Thyroid gland (tissue), 4 donors: ENCODE results near the gene USP17L29.
"Not testable (repeated sequence)": the region's sequence is repeated elsewhere in the genome, so short reads cannot be mapped to it uniquely, and the experiment has no call there.

Experiments used
- POLR2A ChIP-seq, 2 donors: fragments of 450-650 bp; IDR thresholded peaks; one replicate each; pipeline ENCODE4 v1.6.1; 2017; ENCODE audit warnings: antibody characterized with exemption in 2 of 2, mild to moderate bottlenecking in 2 of 2, moderate library complexity in 1 of 2
- TF ChIP-seq, protein P1 (sequence below), 6 experiments: fragments of 200-600 bp in 3 of 6; fragments of 450-650 bp in 3 of 6; sonication (generic) in 3 of 6; IDR thresholded peaks; one replicate each; pipeline ENCODE4 v1.5.1; 2016 to 2019; ENCODE audit warnings: antibody characterized with exemption in 6 of 6, mild to moderate bottlenecking in 2 of 6, inconsistent platforms in 1 of 6, moderate library complexity in 1 of 6

DNA sequence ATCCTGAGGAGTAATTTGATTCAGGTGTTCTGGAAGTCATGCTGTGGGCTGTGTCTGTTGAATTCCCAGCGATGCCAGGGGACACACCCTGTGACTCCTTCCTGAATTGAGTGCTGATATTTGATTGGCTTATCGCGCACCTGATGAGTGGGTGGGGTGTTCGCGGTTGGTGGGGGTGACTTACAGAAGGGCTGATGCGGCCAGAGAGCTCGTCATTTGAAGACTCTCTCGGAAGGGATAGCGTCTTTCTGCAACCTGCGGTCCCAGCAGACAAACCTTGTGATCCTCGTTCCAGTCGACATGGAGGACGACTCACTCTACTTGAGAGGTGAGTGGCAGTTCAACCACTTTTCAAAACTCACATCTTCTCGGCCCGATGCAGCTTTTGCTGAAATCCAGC lies 9.4 kb downstream of the USP17L29 start, which contains the start of gene USP17L30:
- TF ChIP-seq, protein P1, sequence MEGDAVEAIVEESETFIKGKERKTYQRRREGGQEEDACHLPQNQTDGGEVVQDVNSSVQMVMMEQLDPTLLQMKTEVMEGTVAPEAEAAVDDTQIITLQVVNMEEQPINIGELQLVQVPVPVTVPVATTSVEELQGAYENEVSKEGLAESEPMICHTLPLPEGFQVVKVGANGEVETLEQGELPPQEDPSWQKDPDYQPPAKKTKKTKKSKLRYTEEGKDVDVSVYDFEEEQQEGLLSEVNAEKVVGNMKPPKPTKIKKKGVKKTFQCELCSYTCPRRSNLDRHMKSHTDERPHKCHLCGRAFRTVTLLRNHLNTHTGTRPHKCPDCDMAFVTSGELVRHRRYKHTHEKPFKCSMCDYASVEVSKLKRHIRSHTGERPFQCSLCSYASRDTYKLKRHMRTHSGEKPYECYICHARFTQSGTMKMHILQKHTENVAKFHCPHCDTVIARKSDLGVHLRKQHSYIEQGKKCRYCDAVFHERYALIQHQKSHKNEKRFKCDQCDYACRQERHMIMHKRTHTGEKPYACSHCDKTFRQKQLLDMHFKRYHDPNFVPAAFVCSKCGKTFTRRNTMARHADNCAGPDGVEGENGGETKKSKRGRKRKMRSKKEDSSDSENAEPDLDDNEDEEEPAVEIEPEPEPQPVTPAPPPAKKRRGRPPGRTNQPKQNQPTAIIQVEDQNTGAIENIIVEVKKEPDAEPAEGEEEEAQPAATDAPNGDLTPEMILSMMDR (IDR thresholded peaks at IDR 0.05): not testable (repeated sequence)
- not testable (repeated sequence) for TF ChIP-seq POLR2A (IDR thresholded peaks at IDR 0.05)
